ENCODE results near the gene RAB9A. TPM values are rescaled to one million over a fixed set of nuclear protein-coding genes. Genes with fewer than 3 reads are reported as not detected.
A peak's percentile ranks its signal among the peaks of the same experiment; 100 is the strongest.

Gene RAB9A
- total and polyA plus RNA-seq, 10 of the 15 experiments (the other 5 are each of a cell fraction or from before 2014, with no cell fraction given): 42.1 to 142 (median 49.9) TPM

DNA sequence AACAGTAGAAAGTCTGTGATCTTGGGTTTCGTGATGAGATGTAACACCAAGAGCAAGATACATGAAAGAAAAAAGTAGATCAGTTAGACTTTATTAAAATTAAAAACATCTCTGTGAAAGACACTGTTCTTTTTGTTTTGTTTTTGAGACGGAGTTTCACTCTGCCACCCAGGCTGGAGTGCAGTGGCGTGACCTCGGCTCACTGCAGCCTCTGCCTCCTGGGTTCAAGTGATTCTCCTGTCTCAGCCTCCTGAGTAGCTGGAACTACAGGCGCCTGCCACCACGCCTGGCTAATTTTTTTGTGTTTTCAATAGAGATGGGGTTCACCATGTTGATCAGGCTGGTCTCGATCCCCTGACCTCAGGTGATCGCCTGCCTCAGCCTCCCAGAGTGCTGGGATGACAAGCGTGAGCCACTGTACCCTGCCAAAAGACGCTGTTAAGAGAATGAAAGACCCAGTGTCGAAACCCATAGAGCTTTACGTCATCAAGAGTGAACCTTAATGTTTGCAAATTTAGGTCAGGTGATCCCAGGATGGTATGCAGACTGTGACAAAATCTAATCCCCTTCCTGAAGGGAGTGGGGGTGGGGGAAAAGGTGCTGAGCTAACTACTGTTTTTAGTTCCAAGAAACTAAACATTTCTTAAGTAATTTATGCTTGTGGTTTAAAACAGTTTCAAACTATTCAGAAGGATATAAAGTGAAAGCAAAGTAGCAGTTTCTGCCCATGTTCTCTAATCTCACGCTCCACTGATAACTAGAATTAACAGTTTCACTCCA, 53.7 kb downstream of the RAB9A start (continued):
- TF ChIP-seq, protein P1, sequence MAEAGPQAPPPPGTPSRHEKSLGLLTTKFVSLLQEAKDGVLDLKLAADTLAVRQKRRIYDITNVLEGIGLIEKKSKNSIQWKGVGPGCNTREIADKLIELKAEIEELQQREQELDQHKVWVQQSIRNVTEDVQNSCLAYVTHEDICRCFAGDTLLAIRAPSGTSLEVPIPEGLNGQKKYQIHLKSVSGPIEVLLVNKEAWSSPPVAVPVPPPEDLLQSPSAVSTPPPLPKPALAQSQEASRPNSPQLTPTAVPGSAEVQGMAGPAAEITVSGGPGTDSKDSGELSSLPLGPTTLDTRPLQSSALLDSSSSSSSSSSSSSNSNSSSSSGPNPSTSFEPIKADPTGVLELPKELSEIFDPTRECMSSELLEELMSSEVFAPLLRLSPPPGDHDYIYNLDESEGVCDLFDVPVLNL (IDR thresholded peaks at IDR 0.05; ENCODE audit: low read depth, low read length): no peak
- TF ChIP-seq RB1 (IDR thresholded peaks at IDR 0.05; ENCODE audit: borderline replicate concordance) (no peak), MTA3 (IDR thresholded peaks at IDR 0.05; ENCODE audit: borderline replicate concordance, low read length) (no peak), CREM (IDR thresholded peaks at IDR 0.05; ENCODE audit: low read depth) (peak; percentile 61; the same call in 1 of the 2 replicates), SRF (IDR thresholded peaks at IDR 0.05; ENCODE audit: low read depth in 2 of 2, low read length in 2 of 2) (no peak), ASH2L (IDR thresholded peaks at IDR 0.05; ENCODE audit: borderline replicate concordance, low read depth) (no peak), PAX8 (IDR thresholded peaks at IDR 0.05) (no peak), FOXK2 (IDR thresholded peaks at IDR 0.05) (no peak), MEF2B (IDR thresholded peaks at IDR 0.05; ENCODE audit: partially characterized antibody, poor library complexity, severe bottlenecking) (peak; percentile 79), SREBF2 (IDR thresholded peaks at IDR 0.05; ENCODE audit: low read length) (no peak), NR2F1 (conservative IDR thresholded peaks at IDR 0.05) (peak; percentile 58), JUNB (IDR thresholded peaks at IDR 0.05) (peak; percentile 62), NBN (IDR thresholded peaks at IDR 0.05) (peak; percentile 90), NR2C1 (IDR thresholded peaks at IDR 0.05) (no peak), MTA2 (IDR thresholded peaks at IDR 0.05; ENCODE audit: low read depth) (peak; percentile 90), RELA (IDR thresholded peaks at IDR 0.05; ENCODE audit: borderline replicate concordance, partially characterized antibody) (no peak), IRF4 (IDR thresholded peaks at IDR 0.05; ENCODE audit: low read depth, low read length) (peak; percentile 62; the same call in 1 of the 2 replicates), YBX1 (IDR thresholded peaks at IDR 0.05) (no peak), MYB (IDR thresholded peaks at IDR 0.05; ENCODE audit: borderline replicate concordance, low read depth, low read length) (no peak), RCOR1 (conservative IDR thresholded peaks at IDR 0.05; ENCODE audit: low read depth, low read length) (no peak; the same call in 1 of the 2 replicates), GATAD2B (conservative IDR thresholded peaks at IDR 0.05; ENCODE audit: low read depth) (no peak), STAT1 (conservative IDR thresholded peaks at IDR 0.05) (no peak), SREBF1 (IDR thresholded peaks at IDR 0.05; ENCODE audit: low read length) (no peak), ATF7 (IDR thresholded peaks at IDR 0.05; ENCODE audit: low read depth) (peak; percentile 97)
- TF ChIP-seq, protein P2, sequence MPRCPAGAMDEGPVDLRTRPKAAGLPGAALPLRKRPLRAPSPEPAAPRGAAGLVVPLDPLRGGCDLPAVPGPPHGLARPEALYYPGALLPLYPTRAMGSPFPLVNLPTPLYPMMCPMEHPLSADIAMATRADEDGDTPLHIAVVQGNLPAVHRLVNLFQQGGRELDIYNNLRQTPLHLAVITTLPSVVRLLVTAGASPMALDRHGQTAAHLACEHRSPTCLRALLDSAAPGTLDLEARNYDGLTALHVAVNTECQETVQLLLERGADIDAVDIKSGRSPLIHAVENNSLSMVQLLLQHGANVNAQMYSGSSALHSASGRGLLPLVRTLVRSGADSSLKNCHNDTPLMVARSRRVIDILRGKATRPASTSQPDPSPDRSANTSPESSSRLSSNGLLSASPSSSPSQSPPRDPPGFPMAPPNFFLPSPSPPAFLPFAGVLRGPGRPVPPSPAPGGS (IDR thresholded peaks at IDR 0.05; ENCODE audit: borderline replicate concordance, insufficient read depth, low read depth, low read length, poor library complexity, severe bottlenecking): no peak
- TF ChIP-seq, protein P3, sequence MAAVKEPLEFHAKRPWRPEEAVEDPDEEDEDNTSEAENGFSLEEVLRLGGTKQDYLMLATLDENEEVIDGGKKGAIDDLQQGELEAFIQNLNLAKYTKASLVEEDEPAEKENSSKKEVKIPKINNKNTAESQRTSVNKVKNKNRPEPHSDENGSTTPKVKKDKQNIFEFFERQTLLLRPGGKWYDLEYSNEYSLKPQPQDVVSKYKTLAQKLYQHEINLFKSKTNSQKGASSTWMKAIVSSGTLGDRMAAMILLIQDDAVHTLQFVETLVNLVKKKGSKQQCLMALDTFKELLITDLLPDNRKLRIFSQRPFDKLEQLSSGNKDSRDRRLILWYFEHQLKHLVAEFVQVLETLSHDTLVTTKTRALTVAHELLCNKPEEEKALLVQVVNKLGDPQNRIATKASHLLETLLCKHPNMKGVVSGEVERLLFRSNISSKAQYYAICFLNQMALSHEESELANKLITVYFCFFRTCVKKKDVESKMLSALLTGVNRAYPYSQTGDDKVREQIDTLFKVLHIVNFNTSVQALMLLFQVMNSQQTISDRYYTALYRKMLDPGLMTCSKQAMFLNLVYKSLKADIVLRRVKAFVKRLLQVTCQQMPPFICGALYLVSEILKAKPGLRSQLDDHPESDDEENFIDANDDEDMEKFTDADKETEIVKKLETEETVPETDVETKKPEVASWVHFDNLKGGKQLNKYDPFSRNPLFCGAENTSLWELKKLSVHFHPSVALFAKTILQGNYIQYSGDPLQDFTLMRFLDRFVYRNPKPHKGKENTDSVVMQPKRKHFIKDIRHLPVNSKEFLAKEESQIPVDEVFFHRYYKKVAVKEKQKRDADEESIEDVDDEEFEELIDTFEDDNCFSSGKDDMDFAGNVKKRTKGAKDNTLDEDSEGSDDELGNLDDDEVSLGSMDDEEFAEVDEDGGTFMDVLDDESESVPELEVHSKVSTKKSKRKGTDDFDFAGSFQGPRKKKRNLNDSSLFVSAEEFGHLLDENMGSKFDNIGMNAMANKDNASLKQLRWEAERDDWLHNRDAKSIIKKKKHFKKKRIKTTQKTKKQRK (IDR thresholded peaks at IDR 0.05; ENCODE audit: low read depth, low read length): no peak
- TF ChIP-seq, protein P4, sequence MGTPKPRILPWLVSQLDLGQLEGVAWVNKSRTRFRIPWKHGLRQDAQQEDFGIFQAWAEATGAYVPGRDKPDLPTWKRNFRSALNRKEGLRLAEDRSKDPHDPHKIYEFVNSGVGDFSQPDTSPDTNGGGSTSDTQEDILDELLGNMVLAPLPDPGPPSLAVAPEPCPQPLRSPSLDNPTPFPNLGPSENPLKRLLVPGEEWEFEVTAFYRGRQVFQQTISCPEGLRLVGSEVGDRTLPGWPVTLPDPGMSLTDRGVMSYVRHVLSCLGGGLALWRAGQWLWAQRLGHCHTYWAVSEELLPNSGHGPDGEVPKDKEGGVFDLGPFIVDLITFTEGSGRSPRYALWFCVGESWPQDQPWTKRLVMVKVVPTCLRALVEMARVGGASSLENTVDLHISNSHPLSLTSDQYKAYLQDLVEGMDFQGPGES (IDR thresholded peaks at IDR 0.05): no peak
